Urinary bladder (tissue), 4 donors: Measurements from ENCODE around the gene FBN1. TPM values are rescaled to one million over a fixed set of nuclear protein-coding genes. Genes with fewer than 3 reads are reported as not detected.

ENCODE experiments used
- DNase-seq: peaks from one replicate; pipeline ENCODE4 v3.0.0-alpha.2; 2015; ENCODE audit errors: extremely low spot score
- H3K27ac ChIP-seq: one replicate; pipeline ENCODE4 v1.5.1; 2013; ENCODE audit warnings: low read depth, mild to moderate bottlenecking, moderate library complexity
- H3K36me3 ChIP-seq: one replicate; pipeline ENCODE4 v1.6.1; 2013; ENCODE audit warnings: mild to moderate bottlenecking, moderate library complexity; ENCODE audit not compliant: insufficient read depth
- H3K4me1 ChIP-seq: one replicate; pipeline ENCODE4 v1.6.1; 2013; ENCODE audit warnings: mild to moderate bottlenecking, moderate library complexity; ENCODE audit not compliant: insufficient read depth
- H3K4me3 ChIP-seq: one replicate; pipeline ENCODE4 v1.5.1; 2013; ENCODE audit warnings: low read depth, low read length
- WGBS: extraction: QIAGEN DNeasy Blood & Tissue Kit; methylation state at CpG from one replicate; pipeline ENCODE4 v1.1.7; 2013; 5-methylcytosine and 5-hydroxymethylcytosine counted together
- polyA plus RNA-seq: library from polyadenylated mRNA; stranded (reverse); fragments of 200-250 nt; gene quantifications from one replicate; pipeline ENCODE4 v1.2.3, GENCODE V29; 2013
- total RNA-seq: library from RNA; depleted of rRNA; stranded (reverse); fragments of >200 nt; gene quantifications from one replicate; pipeline ENCODE4 v1.2.3, GENCODE V29; 2014
- donor health status: healthy with polysubstance abuse.
- donor health status: healthy.

Gene FBN1
- total and polyA plus RNA-seq, 2 donors: 75.5 to 698 TPM

- no peak for DNase-seq
- 70% methylated on average over 6 of the region's 6 CpGs for WGBS
- H3K27ac ChIP-seq: no peak overlapping the region
- no peak overlapping the region for H3K4me3 ChIP-seq
- peaks cover 5% of the 10 kb centered on the region for H3K36me3 ChIP-seq
- no peaks in the 10 kb centered on the region for H3K4me1 ChIP-seq
These were observed 167.6 kb downstream of the FBN1 start for GRCh38 chr15:48477795-48478360.

GRCh38 chr15:48475600-48476395 lies 169.7 kb downstream of the FBN1 start:
- no peak for DNase-seq
- Histone ChIP-seq H3K4me1 (no peaks in the 10 kb centered on the region), H3K36me3 (peaks cover 5% of the 10 kb centered on the region), H3K4me3 (no peak overlapping the region), H3K27ac (no peak overlapping the region)
- 100% methylated on average over 2 of the region's 2 CpGs for WGBS

GRCh38 chr15:48473667-48474066 lies 171.8 kb downstream of the FBN1 start:
- Histone ChIP-seq H3K4me1 (no peaks in the 10 kb centered on the region), H3K4me3 (no peak overlapping the region), H3K27ac (no peak overlapping the region), H3K36me3 (peaks cover 3% of the 10 kb centered on the region)
- DNase-seq: no peak
- 88% methylated on average over 2 of the region's 2 CpGs for WGBS

DNA sequence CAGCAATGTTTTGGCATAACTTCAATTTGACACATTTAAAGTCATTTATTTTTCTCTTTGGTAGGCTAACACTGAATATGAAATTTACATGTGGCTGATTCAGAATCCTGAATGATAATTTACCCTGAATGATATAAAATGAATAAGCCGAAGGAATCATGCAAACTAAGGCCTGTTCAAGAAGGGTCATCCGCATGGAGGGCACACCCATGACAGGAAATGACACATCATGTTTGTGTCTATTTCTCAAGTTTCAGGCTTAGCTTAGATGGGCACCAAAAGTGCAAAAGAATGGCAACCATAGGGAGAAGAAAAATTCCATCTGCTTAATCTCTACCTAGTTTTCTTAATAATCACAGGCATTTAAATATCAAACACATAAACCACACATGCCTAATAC lies 172.8 kb downstream of the FBN1 start:
- DNase-seq: no peak
- WGBS: 82% methylated on average over 2 of the region's 2 CpGs
- no peaks in the 10 kb centered on the region for H3K4me1 ChIP-seq
- no peak overlapping the region for H3K27ac ChIP-seq
- H3K4me3 ChIP-seq: no peak overlapping the region
- H3K36me3 ChIP-seq: no peaks in the 10 kb centered on the region

DNA sequence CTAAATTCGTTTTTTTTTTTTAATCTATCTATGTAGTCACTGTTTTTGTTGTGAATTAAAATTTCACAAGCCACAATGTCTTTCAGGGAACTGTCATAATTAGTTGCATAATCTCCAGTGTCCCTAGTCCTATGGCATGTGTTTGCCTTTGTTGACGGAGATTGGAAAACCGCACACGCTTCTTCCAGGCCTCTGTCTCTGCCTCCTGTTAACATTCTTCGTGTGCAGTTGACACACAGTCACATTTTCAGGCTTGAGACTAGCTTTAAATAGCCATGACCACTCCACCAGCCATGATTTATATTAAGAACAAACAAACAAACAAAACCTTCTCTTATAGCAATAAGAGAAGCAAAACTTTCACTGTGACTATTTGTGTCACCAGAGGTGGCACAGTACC lies 174.4 kb downstream of the FBN1 start:
- DNase-seq: no peak
- Histone ChIP-seq H3K4me1 (no peaks in the 10 kb centered on the region), H3K36me3 (no peaks in the 10 kb centered on the region), H3K4me3 (no peak overlapping the region), H3K27ac (no peak overlapping the region)
- 82% methylated on average over 5 of the region's 5 CpGs for WGBS

GRCh38 chr15:48470096-48470495 lies 175.4 kb downstream of the FBN1 start:
- no peaks in the 10 kb centered on the region for H3K4me1 ChIP-seq

GRCh38 chr15:48469681-48470080 lies 175.8 kb downstream of the FBN1 start:
- WGBS: 87% methylated on average over 5 of the region's 5 CpGs
- no peaks in the 10 kb centered on the region for H3K36me3 ChIP-seq
- no peaks in the 10 kb centered on the region for H3K4me1 ChIP-seq
- no peak overlapping the region for H3K27ac ChIP-seq
- DNase-seq: no peak
- H3K4me3 ChIP-seq: no peak overlapping the region

More at GRCh38 chr15:48470096-48470495, 175.4 kb downstream of the FBN1 start:
- DNase-seq: no peak
- Histone ChIP-seq H3K36me3 (no peaks in the 10 kb centered on the region), H3K27ac (no peak overlapping the region), H3K4me3 (no peak overlapping the region)
- 93% methylated on average over 4 of the region's 4 CpGs for WGBS

DNA sequence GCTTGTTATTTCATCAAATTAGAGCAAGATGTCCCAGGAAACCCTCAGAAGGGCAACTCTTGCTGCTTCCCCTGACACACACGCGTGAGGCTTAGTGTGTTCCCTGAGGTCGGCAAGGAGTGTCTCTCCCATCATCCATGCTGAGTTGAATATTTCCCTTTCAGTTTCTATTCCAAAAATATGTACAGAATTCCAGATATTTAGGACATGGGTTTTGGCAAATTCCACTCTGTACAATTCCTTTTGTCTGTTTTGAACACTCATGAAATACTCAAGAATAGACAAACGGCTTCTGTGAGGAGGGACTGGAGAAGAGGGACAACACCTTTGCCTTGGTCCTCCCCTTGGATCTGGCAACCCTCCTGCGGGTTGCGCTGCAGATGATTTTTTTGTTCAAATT lies 176.2 kb downstream of the FBN1 start:
- no peak overlapping the region for H3K4me3 ChIP-seq
- DNase-seq: no peak
- H3K4me1 ChIP-seq: no peaks in the 10 kb centered on the region
- no peaks in the 10 kb centered on the region for H3K36me3 ChIP-seq
- no peak overlapping the region for H3K27ac ChIP-seq
- 93% methylated on average over 6 of the region's 6 CpGs for WGBS

- Histone ChIP-seq H3K27ac (no peak overlapping the region), H3K4me3 (no peak overlapping the region), H3K36me3 (no peaks in the 10 kb centered on the region), H3K4me1 (no peaks in the 10 kb centered on the region)
- 91% methylated on average over 4 of the region's 4 CpGs for WGBS
- DNase-seq: no peak
These were observed 177.7 kb downstream of the FBN1 start for GRCh38 chr15:48467801-48468200.

- H3K27ac ChIP-seq: no peak overlapping the region
- WGBS: 98% methylated on average over 1 of the region's 1 CpG
- H3K36me3 ChIP-seq: no peaks in the 10 kb centered on the region
- DNase-seq: no peak
- H3K4me3 ChIP-seq: no peak overlapping the region
- no peaks in the 10 kb centered on the region for H3K4me1 ChIP-seq
These were observed 178.7 kb downstream of the FBN1 start for GRCh38 chr15:48466820-48467219.

DNA sequence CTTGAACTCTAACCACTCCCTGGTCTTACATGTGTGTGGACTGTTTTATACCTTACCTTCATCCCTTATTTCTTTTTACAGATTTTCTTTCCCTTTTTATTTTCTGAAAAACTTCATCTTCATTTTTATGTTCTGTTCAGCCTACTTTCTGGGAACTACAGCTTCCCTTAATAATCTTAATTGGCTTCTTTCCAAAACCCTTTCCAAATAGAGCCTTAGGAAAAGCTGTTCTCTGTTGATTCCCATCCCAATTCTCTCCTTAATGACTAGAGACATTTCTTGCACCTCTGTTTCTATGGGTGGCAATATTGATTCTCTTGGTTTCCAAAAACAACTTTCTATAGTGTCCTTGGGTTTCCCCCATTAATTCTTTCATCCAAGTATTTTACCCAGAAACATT lies 179.4 kb downstream of the FBN1 start:
- no peaks in the 10 kb centered on the region for H3K36me3 ChIP-seq
- no peak overlapping the region for H3K27ac ChIP-seq
- DNase-seq: no peak
- no peak overlapping the region for H3K4me3 ChIP-seq
- H3K4me1 ChIP-seq: no peaks in the 10 kb centered on the region

DNA sequence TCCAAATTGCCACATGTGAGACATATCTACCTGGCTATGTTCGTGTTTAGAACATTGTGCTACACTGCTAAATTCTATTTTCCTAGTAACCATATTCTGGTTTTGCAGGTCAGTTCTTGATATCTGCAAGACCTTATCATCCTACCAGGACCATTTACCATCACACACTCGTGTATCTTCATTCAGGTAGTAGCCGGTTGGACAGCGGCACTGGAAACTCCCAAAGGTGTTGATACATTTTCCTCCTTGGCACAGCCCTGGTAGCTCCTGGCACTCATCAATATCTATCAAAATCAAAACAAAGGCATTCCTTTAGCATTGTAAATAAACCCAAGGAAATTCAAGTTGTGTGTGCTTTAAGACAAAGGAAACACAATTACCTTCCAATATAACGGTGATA lies 180.1 kb downstream of the FBN1 start:
- H3K27ac ChIP-seq: no peak overlapping the region
- 95% methylated on average over 5 of the region's 5 CpGs for WGBS
- no peaks in the 10 kb centered on the region for H3K4me1 ChIP-seq
- H3K4me3 ChIP-seq: no peak overlapping the region
- no peaks in the 10 kb centered on the region for H3K36me3 ChIP-seq
- DNase-seq: no peak

- Histone ChIP-seq H3K36me3 (no peaks in the 10 kb centered on the region), H3K27ac (no peak overlapping the region)
- WGBS: 66% methylated on average over 4 of the region's 4 CpGs
These were observed 182.1 kb downstream of the FBN1 start for GRCh38 chr15:48463366-48463880.

DNA sequence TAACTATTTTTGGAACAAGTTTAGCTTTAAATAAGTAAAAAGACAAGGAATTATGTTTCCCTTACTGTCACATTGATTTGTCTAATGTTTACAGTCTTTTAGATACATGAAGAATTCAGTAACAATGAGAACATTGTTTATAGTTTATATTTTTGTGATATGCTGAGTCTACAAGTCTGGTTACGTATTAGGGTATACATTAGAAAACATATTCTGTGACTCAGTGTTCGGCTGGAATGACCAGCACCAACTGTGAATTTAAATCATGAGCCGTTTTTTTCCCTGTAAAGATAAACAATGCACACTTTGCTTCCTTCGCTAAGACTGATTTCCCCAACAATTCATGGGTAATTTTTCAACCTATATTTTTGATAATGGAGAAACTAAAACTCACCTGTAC lies 182.8 kb downstream of the FBN1 start:
- no peak for DNase-seq
- 76% methylated on average over 4 of the region's 4 CpGs for WGBS
- no peaks in the 10 kb centered on the region for H3K4me1 ChIP-seq
- H3K4me3 ChIP-seq: no peak overlapping the region
- no peaks in the 10 kb centered on the region for H3K36me3 ChIP-seq
- no peak overlapping the region for H3K27ac ChIP-seq

More at GRCh38 chr15:48463366-48463880, 182.1 kb downstream of the FBN1 start:
- no peaks in the 10 kb centered on the region for H3K4me1 ChIP-seq
- H3K4me3 ChIP-seq: no peak overlapping the region
- no peak for DNase-seq
